HL-60 (cell line): Measurements from ENCODE around the gene RAMP2.

Experiments used
- GABPA ChIP-seq: IDR thresholded peaks from 2 replicates; pipeline ENCODE4 v1.6.1; 2012; ENCODE audit warnings: low read depth
- POLR2AphosphoS5 ChIP-seq: IDR thresholded peaks from 2 replicates; pipeline ENCODE4 v1.6.1; 2012; ENCODE audit warnings: low read depth
- SPI1 ChIP-seq: IDR thresholded peaks from 2 replicates; pipeline ENCODE4 v1.6.1; 2012; ENCODE audit warnings: low read depth, mild to moderate bottlenecking, borderline replicate concordance
- TF ChIP-seq, protein P1 (sequence below): IDR thresholded peaks from one replicate; pipeline ENCODE4 v1.5.1; 2011; ENCODE audit warnings: low read length, control low read depth, inconsistent platforms; ENCODE audit not compliant: insufficient read depth
- TF ChIP-seq, protein P2 (sequence below): IDR thresholded peaks from 2 replicates; pipeline ENCODE4 v1.6.1; 2012; ENCODE audit warnings: low read depth; ENCODE audit not compliant: insufficient replicate concordance

DNA sequence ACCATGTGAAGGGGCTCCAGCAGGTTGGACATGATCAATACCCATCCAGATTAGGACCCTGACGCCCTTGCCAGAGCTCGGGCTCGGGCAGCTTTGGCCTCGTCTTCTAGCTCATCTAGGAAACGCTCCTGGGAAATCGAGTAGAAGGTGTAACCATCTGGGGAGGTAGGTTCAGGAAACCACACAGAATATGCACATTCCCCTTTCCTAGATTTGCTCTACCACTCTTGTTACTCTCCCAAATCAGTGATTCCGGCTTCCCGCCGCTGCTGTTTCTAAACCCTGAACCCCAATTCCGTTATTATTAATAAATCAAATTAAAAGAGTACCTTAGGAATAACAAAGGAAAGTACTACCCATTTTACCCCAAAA lies 37.0 kb downstream of the RAMP2 start:
- TF ChIP-seq, protein P1, sequence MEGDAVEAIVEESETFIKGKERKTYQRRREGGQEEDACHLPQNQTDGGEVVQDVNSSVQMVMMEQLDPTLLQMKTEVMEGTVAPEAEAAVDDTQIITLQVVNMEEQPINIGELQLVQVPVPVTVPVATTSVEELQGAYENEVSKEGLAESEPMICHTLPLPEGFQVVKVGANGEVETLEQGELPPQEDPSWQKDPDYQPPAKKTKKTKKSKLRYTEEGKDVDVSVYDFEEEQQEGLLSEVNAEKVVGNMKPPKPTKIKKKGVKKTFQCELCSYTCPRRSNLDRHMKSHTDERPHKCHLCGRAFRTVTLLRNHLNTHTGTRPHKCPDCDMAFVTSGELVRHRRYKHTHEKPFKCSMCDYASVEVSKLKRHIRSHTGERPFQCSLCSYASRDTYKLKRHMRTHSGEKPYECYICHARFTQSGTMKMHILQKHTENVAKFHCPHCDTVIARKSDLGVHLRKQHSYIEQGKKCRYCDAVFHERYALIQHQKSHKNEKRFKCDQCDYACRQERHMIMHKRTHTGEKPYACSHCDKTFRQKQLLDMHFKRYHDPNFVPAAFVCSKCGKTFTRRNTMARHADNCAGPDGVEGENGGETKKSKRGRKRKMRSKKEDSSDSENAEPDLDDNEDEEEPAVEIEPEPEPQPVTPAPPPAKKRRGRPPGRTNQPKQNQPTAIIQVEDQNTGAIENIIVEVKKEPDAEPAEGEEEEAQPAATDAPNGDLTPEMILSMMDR: no peak
- TF ChIP-seq GABPA (no peak), POLR2AphosphoS5 (no peak), SPI1 (no peak)
- TF ChIP-seq, protein P2, sequence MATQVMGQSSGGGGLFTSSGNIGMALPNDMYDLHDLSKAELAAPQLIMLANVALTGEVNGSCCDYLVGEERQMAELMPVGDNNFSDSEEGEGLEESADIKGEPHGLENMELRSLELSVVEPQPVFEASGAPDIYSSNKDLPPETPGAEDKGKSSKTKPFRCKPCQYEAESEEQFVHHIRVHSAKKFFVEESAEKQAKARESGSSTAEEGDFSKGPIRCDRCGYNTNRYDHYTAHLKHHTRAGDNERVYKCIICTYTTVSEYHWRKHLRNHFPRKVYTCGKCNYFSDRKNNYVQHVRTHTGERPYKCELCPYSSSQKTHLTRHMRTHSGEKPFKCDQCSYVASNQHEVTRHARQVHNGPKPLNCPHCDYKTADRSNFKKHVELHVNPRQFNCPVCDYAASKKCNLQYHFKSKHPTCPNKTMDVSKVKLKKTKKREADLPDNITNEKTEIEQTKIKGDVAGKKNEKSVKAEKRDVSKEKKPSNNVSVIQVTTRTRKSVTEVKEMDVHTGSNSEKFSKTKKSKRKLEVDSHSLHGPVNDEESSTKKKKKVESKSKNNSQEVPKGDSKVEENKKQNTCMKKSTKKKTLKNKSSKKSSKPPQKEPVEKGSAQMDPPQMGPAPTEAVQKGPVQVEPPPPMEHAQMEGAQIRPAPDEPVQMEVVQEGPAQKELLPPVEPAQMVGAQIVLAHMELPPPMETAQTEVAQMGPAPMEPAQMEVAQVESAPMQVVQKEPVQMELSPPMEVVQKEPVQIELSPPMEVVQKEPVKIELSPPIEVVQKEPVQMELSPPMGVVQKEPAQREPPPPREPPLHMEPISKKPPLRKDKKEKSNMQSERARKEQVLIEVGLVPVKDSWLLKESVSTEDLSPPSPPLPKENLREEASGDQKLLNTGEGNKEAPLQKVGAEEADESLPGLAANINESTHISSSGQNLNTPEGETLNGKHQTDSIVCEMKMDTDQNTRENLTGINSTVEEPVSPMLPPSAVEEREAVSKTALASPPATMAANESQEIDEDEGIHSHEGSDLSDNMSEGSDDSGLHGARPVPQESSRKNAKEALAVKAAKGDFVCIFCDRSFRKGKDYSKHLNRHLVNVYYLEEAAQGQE: no peak
